GM19395 (cell line): Measurements from ENCODE around the gene ZNF761.
A peak's percentile ranks its signal among the peaks of the same experiment; 100 is the strongest.
"Not testable (repeated sequence)": the region's sequence is repeated elsewhere in the genome, so short reads cannot be mapped to it uniquely, and the experiment has no call there.

Experiments used
- ATAC-seq: cut with Tn5 transposase; IDR thresholded peaks from one replicate; pipeline ENCODE4 v1.9.1; 2021; ENCODE audit warnings: mild to moderate bottlenecking, moderate library complexity; ENCODE audit not compliant: unreplicated experiment

The ZNF761 gene

GRCh38 chr19:53455828-53456227, 24.0 kb downstream of the ZNF761 start:
- no peak for ATAC-seq

DNA sequence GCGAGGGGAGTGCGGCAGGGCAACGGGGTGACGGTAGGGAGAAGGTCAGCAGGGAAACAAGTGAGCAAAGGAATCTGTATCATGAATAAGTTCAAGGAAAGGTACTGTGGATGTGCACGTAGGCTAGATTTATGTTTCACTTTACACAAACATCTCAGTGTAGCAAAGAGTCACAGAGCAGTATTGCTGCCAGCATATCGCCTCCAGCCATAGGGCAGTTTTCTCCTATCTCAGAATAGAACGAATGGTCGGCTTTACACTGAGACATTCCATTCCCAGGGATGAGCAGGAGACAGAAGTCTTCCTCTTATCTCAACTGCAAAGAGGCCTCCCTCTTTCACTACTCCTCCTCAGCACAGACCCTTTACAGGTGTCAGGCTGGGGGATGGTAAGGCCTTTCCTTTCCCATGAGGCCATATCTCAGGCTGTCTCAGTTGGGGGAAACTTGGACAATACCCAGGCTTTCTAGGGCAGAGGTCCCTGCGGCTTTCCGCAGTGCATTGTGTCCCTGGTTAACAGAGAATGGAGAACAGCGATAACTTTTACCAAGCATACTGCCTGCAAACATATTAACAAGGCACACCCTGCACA, 28.4 kb downstream of the ZNF761 start:
- ATAC-seq: not testable (repeated sequence)

- ATAC-seq: no peak
Measured at GRCh38 chr19:53461866-53462265, 30.1 kb downstream of the ZNF761 start.

GRCh38 chr19:53462861-53463260, 31.1 kb downstream of the ZNF761 start:
- ATAC-seq: no peak

DNA sequence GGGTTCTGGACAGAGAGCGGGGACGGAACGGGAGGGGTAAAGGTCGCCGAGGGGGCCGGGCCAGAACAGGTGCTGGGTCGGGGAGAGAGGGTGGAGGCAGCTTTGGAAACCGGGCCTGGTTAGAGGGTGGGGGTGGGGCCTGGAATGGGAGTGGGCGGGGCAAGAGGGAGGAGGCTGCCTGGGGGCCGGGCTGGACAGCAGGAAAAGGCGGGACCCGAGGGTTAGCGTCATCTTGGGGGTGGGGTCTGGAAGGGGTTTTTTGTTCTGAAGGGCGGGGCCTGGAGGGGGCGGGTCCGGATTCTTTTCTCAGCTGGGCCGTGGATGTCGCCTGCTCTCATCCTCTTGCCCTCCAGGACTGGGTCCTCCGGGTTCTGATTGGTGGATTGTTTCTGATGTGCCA, 31.5 kb downstream of the ZNF761 start:
- ATAC-seq: no peak

DNA sequence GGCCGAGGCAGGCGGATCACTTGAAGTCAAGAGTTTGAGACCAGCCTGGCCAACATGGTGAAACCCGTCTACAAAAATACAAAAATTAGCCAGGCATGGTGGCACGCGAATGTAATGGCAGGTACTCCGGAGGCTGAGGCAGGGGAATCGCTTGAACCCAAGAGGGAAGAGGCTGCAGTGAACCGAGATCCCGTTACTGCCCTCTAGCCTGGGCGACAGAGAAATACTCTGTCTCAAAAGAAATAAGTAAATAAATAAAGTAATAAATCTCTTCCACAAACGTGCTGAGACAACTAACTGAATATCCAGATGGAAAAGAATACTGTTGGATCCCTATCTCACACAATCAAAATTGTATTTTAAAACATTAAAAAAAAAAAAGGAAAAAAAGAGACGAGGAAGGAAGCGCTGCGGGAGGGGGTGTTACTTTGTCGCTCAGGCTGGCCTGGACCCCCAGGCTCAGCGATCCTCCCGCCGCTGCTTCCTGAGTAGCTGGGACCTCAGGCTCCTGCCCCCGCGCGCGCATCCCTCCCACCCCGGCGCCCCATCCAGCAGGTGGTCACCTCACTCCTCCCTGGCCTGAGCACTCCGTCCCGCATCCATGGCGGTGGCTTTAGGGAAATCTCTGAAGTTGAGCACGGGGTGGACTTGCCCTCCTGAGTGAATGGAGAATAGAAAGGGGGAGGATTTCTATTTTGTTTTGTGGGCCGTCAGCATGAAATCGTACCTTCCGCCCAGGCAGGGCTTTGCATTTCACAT, 35.1 kb downstream of the ZNF761 start:
- ATAC-seq: peak; percentile 36

DNA sequence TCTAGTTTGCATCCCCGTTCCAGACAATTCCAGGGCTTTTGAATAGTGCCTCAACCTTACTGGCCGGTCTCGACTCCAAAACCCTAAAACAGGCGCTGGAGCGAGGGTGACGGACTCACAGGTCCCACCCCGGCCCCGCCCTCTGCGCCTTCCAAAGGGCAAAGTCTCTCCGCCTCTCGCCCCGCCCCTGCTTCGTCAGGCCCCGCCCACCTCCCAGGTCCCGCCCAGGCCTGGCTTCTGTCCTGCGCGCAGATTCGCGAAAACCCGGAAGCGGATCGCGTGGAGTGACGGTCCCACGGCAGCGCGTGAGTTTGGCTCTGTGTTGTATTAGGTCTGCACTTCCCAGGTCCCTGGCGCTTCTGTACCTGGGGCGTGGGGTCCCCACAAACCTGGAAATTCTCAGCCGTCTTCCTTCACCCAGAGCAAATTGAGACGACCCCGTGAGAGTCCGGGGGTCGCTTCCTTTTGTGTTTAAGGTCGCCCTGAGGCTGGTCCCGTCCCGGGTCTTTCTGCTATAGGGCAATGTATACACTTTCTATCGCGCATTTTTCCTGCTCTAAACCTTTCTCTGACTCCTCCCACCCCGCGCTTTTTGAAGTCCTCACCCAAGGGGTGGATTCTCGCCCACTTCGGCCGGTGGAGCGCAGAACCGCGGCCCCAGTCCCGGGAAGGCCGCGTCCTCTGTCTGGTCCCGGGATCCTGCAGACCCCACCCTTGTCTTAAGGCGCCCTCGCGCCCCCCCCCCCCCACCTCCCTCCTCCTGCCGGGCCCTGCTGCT, 35.9 kb downstream of the ZNF761 start, which contains the start of gene ZNF813:
TSS of gene ZNF813 (plus strand) at position 249 of the 778 bp plus-strand sequence. CDS start 16,090 bp downstream, outside the sequence.
- ATAC-seq: peak; percentile 89

- not testable (repeated sequence) for ATAC-seq
Measured at GRCh38 chr19:53468628-53469027, 36.8 kb downstream of the ZNF761 start.

- ATAC-seq: no peak
Measured at GRCh38 chr19:53471916-53472315, 40.1 kb downstream of the ZNF761 start.

- ATAC-seq: not testable (repeated sequence)
Measured at GRCh38 chr19:53474832-53475231, 43.0 kb downstream of the ZNF761 start.

DNA sequence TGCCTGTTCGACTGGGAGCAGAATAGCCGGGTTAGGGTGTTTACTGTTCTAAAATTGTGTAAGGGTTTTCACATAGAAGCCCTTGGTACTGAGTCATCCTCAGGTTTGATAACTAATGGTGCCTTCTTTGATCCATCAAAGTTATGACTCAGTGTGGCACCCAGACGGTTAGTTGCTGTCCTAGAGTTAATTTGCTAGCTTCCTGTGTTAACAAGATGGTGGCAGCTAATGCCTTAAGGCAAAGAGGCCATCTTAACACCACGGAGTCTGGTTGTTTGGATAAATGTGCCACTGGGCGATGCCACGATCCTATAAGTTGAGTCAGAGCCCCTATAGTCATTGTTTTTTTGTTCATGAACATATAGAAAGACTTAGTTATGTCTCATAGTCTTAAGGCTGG, 43.7 kb downstream of the ZNF761 start:
- not testable (repeated sequence) for ATAC-seq

- not testable (repeated sequence) for ATAC-seq
Measured at GRCh38 chr19:53483751-53484150, 52.0 kb downstream of the ZNF761 start.

DNA sequence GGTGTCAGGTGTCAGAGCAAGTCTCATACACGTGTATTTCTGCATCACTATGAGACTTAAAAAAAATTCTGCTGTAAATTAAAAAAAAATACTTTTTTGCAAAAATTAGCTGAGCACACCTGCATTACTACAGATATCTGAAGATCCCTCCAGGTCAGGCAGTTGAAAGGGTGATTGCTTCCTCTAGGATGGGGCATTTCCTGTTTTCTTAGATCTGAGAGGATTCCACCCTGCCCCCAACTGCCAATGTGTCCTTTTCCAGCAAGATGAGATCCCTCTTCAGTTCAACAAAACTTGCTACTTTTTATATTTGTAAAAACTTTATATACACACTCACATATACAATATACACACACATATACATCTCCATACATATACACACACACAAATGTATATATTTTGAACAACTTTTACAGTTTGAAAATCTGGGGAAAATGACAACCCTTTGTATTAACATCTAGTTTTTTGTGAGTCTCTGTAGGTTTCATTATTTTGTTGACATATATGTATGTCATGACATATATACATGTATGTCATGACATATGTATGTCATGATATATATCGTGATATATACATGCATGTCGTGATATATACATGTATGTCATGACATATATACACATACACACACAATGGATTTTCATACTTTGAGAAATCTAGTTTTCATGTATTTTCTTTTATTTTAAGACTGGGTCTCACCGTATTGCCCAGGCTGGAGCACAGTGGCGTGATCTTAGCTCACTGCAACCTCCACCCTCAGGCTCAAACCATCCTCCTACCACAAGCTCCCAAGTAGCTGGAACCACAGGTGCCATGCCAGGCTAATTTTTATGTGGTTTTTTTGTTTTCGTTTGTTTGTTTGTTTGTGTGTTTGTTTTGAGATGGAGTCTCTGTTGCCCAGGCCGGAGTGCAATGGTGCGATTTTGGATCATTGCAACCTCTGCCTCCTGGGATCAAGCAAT, 53.5 kb downstream of the ZNF761 start:
- no peak for ATAC-seq

- no peak for ATAC-seq
Measured at GRCh38 chr19:53492153-53492552, 60.4 kb downstream of the ZNF761 start.

DNA sequence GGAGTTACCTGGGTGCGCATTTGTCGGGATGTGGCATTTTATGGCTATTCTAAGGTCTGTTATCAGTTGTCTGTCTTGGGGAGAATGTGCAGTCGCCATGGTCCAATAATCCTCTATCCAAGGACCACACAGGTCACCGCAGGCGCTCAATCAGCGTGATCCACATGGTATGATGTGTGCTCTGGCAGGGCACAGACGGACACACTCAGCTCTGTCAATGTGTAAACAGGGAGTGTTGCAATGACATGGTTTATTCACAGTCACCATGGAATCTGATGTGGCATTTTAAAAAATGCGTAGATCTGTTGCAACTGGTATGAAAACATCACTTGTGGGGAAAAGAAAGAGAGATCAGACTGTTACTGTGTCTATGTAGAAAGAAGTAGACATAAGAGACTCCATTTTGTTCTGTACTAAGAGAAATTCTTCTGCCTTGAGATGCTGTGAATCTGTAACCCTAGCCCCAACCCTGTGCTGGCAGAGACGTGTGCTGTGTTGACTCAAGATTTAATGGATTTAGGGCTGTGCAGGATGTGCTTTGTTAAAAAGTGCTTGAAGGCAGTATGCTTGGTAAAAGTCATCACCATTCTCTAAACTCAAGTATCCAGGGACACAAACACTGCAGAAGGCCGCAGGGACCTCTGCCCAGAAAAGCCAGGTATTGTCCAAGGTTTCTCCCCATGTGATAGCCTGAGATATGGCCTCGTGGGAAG, 65.7 kb downstream of the ZNF761 start:
- not testable (repeated sequence) for ATAC-seq

- ATAC-seq: not testable (repeated sequence)
Measured at GRCh38 chr19:53498024-53498395, 66.2 kb downstream of the ZNF761 start.

DNA sequence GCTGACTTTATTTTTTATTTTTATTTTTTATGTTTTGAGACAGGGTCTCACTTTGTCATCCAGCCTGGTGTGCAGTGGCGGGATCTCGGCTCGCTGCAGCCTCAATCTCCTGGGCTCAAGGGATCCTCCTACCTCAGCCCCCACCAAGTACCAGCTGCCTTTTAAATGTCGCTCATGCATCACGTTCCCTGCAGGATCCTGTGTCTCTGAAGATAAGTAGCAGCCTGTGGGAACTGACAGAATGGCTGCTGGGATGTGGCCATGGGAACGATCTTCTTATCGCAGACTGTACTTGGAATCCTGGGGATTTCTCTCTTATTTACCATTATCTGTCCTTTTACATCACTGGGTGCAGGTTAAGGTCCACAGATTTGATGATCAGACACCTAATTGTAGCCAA, 71.4 kb downstream of the ZNF761 start:
- ATAC-seq: not testable (repeated sequence)

- ATAC-seq: not testable (repeated sequence)
Measured at GRCh38 chr19:53503671-53504364, 72.0 kb downstream of the ZNF761 start.

- not testable (repeated sequence) for ATAC-seq
Measured at GRCh38 chr19:53504365-53504703, 72.5 kb downstream of the ZNF761 start.
